ENCODE measurements around the gene CHAT.
A peak's percentile ranks its signal among the peaks of the same experiment; 100 is the strongest.
"Not testable (repeated sequence)": the region's sequence is repeated elsewhere in the genome, so short reads cannot be mapped to it uniquely, and the experiment has no call there.

Gene CHAT

GRCh38 chr10:49679480-49679893 is 65.7 kb downstream of the CHAT start, which contains the start of gene C10orf53:
Gene C10orf53, plus strand, starts transcription at chr10:49679651. Its CDS starts 47 bp downstream, at chr10:49679698.
- Histone ChIP-seq H3K36me3 (replicated peaks in 1 of 2; ENCODE audit: control insufficient read depth in 2 of 2, insufficient read depth in 2 of 2, low read length in 2 of 2) (no peaks in the 10 kb centered on the region), H4K8ac (ENCODE audit: low read depth, low read length) (peak within 1 kb of the TSS; percentile 95), H2BK5ac (ENCODE audit: low read length) (no peak within 1 kb of the TSS), H3K23ac (ENCODE audit: low read depth, low read length, poor library complexity) (no peak within 1 kb of the TSS), H4K91ac (ENCODE audit: low read depth, low read length, poor library complexity) (no peak within 1 kb of the TSS), H3K4me1 (ENCODE audit: control insufficient read depth in 2 of 2, insufficient read depth in 1 of 2, low read depth in 1 of 2, low read length in 2 of 2) (peaks cover 0 to 2% of the 10 kb centered on the region in 2 donors), H2AFZ (ENCODE audit: low read length) (peak within 1 kb of the TSS; percentile 97), H3K27me3 (ENCODE audit: control insufficient read depth in 3 of 3, insufficient read depth in 3 of 3, low read depth in 1 of 3, low read length in 3 of 3) (peaks cover 0 to 21% (median 6%) of the 10 kb centered on the region in 3 experiments), H2BK12ac (ENCODE audit: low read length) (peak within 1 kb of the TSS; percentile 46), H2BK15ac (ENCODE audit: low read length) (no peak within 1 kb of the TSS), H3K27ac (replicated peaks; ENCODE audit: low read length) (no peak within 1 kb of the TSS), H3K79me1 (ENCODE audit: low read depth, low read length) (no peaks in the 10 kb centered on the region), H3K4ac (ENCODE audit: low read length) (no peak within 1 kb of the TSS), H2AK5ac (ENCODE audit: low read depth, low read length) (no peak within 1 kb of the TSS), H3K14ac (ENCODE audit: low read length) (no peak within 1 kb of the TSS), H3K4me2 (ENCODE audit: insufficient read depth, low read length, poor library complexity, severe bottlenecking) (peak within 1 kb of the TSS; percentile 83), H3K4me3 (ENCODE audit: low read length in 2 of 2) (peak within 1 kb of the TSS; percentile 51 to 75), H3K9ac (ENCODE audit: low read depth, low read length, poor library complexity) (peak within 1 kb of the TSS; percentile 66), H3K18ac (ENCODE audit: low read length) (peak within 1 kb of the TSS; percentile 81), H2BK120ac (ENCODE audit: low read depth, low read length) (no peak within 1 kb of the TSS), H3K9me3 (replicated peaks in 1 of 2; ENCODE audit: control insufficient read depth in 2 of 2, insufficient read depth in 1 of 2, low read depth in 1 of 2, low read length in 2 of 2) (peaks cover 0 to 3% of the 10 kb centered on the region in 2 donors)
- no CpG with 5 or more reads among the region's 36 CpGs for WGBS, 2 donors (ENCODE audit: extremely low coverage in 2 of 2, insufficient read length in 2 of 2, insufficient replicate concordance in 1 of 2)
- DNase-seq (ENCODE audit: low spot score) = peak; percentile 77

- H3K79me1 ChIP-seq (ENCODE audit: low read depth, low read length); H2BK15ac ChIP-seq (ENCODE audit: low read length); H3K4me2 ChIP-seq (ENCODE audit: insufficient read depth, low read length, poor library complexity, severe bottlenecking); H3K27ac ChIP-seq (replicated peaks; ENCODE audit: low read length); H2AK5ac ChIP-seq (ENCODE audit: low read depth, low read length); H4K91ac ChIP-seq (ENCODE audit: low read depth, low read length, poor library complexity); H2BK12ac ChIP-seq (ENCODE audit: low read length); H3K4me3 ChIP-seq (ENCODE audit: low read length in 2 of 2); H3K23ac ChIP-seq (ENCODE audit: low read depth, low read length, poor library complexity); H3K4me1 ChIP-seq (ENCODE audit: control insufficient read depth in 2 of 2, insufficient read depth in 1 of 2, low read depth in 1 of 2, low read length in 2 of 2); H3K14ac ChIP-seq (ENCODE audit: low read length); H2BK5ac ChIP-seq (ENCODE audit: low read length); H3K18ac ChIP-seq (ENCODE audit: low read length); H4K8ac ChIP-seq (ENCODE audit: low read depth, low read length); H3K9ac ChIP-seq (ENCODE audit: low read depth, low read length, poor library complexity); H2AFZ ChIP-seq (ENCODE audit: low read length); H3K4ac ChIP-seq (ENCODE audit: low read length); H2BK120ac ChIP-seq (ENCODE audit: low read depth, low read length); H3K36me3 ChIP-seq (replicated peaks in 1 of 2; ENCODE audit: control insufficient read depth in 2 of 2, insufficient read depth in 2 of 2, low read length in 2 of 2); H3K9me3 ChIP-seq (replicated peaks in 1 of 2; ENCODE audit: control insufficient read depth in 2 of 2, insufficient read depth in 1 of 2, low read depth in 1 of 2, low read length in 2 of 2); DNase-seq (ENCODE audit: low spot score): not testable (repeated sequence)
- peaks cover 0 to 19% (median 6%) of the 10 kb centered on the region in 3 experiments for H3K27me3 ChIP-seq (ENCODE audit: control insufficient read depth in 3 of 3, insufficient read depth in 3 of 3, low read depth in 1 of 3, low read length in 3 of 3)
- no CpG with 5 or more reads among the region's 5 CpGs for WGBS, 2 donors (ENCODE audit: extremely low coverage in 2 of 2, insufficient read length in 2 of 2, insufficient replicate concordance in 1 of 2)
These were observed 68.6 kb downstream of the CHAT start for GRCh38 chr10:49682449-49682848.

GRCh38 chr10:49682879-49683278 is 69.0 kb downstream of the CHAT start:
- DNase-seq (ENCODE audit: low spot score) = no peak
- Histone ChIP-seq H2BK15ac (ENCODE audit: low read length) (no peak overlapping the region), H3K18ac (ENCODE audit: low read length) (no peak overlapping the region), H3K4me2 (ENCODE audit: insufficient read depth, low read length, poor library complexity, severe bottlenecking) (no peak overlapping the region), H3K9ac (ENCODE audit: low read depth, low read length, poor library complexity) (no peak overlapping the region), H3K27ac (replicated peaks; ENCODE audit: low read length) (no peak overlapping the region), H3K4me3 (ENCODE audit: low read length in 2 of 2) (no peak overlapping the region), H3K23ac (ENCODE audit: low read depth, low read length, poor library complexity) (no peak overlapping the region), H2AFZ (ENCODE audit: low read length) (no peak overlapping the region), H2BK5ac (ENCODE audit: low read length) (no peak overlapping the region), H2BK120ac (ENCODE audit: low read depth, low read length) (no peak overlapping the region), H3K79me1 (ENCODE audit: low read depth, low read length) (no peaks in the 10 kb centered on the region), H2AK5ac (ENCODE audit: low read depth, low read length) (no peak overlapping the region), H2BK12ac (ENCODE audit: low read length) (no peak overlapping the region), H3K9me3 (replicated peaks in 1 of 2; ENCODE audit: control insufficient read depth in 2 of 2, insufficient read depth in 1 of 2, low read depth in 1 of 2, low read length in 2 of 2) (peaks cover 6 to 9% of the 10 kb centered on the region in 2 donors), H4K8ac (ENCODE audit: low read depth, low read length) (no peak overlapping the region), H3K4me1 (ENCODE audit: control insufficient read depth in 2 of 2, insufficient read depth in 1 of 2, low read depth in 1 of 2, low read length in 2 of 2) (peaks cover 0 to 2% of the 10 kb centered on the region in 2 donors), H3K14ac (ENCODE audit: low read length) (no peak overlapping the region), H3K4ac (ENCODE audit: low read length) (no peak overlapping the region), H4K91ac (ENCODE audit: low read depth, low read length, poor library complexity) (no peak overlapping the region), H3K27me3 (ENCODE audit: control insufficient read depth in 3 of 3, insufficient read depth in 3 of 3, low read depth in 1 of 3, low read length in 3 of 3) (peaks cover 0 to 21% (median 8%) of the 10 kb centered on the region in 3 experiments), H3K36me3 (replicated peaks in 1 of 2; ENCODE audit: control insufficient read depth in 2 of 2, insufficient read depth in 2 of 2, low read length in 2 of 2) (no peaks in the 10 kb centered on the region)
- WGBS, 2 donors (ENCODE audit: extremely low coverage in 2 of 2, insufficient read length in 2 of 2, insufficient replicate concordance in 1 of 2) = no CpG with 5 or more reads among the region's 2 CpGs

- no peak for DNase-seq (ENCODE audit: low spot score)
- Histone ChIP-seq H2AFZ (ENCODE audit: low read length) (no peak overlapping the region), H3K4ac (ENCODE audit: low read length) (no peak overlapping the region), H3K27me3 (ENCODE audit: control insufficient read depth in 3 of 3, insufficient read depth in 3 of 3, low read depth in 1 of 3, low read length in 3 of 3) (peaks cover 0 to 47% (median 32%) of the 10 kb centered on the region in 3 experiments), H3K4me3 (ENCODE audit: low read length in 2 of 2) (no peak overlapping the region), H3K79me1 (ENCODE audit: low read depth, low read length) (peaks cover 1% of the 10 kb centered on the region), H3K9ac (ENCODE audit: low read depth, low read length, poor library complexity) (no peak overlapping the region), H3K14ac (ENCODE audit: low read length) (no peak overlapping the region), H3K27ac (replicated peaks; ENCODE audit: low read length) (no peak overlapping the region), H3K4me2 (ENCODE audit: insufficient read depth, low read length, poor library complexity, severe bottlenecking) (no peak overlapping the region), H3K18ac (ENCODE audit: low read length) (no peak overlapping the region), H4K91ac (ENCODE audit: low read depth, low read length, poor library complexity) (no peak overlapping the region), H3K9me3 (replicated peaks in 1 of 2; ENCODE audit: control insufficient read depth in 2 of 2, insufficient read depth in 1 of 2, low read depth in 1 of 2, low read length in 2 of 2) (peaks cover 6 to 8% of the 10 kb centered on the region in 2 donors), H2BK15ac (ENCODE audit: low read length) (no peak overlapping the region), H2AK5ac (ENCODE audit: low read depth, low read length) (no peak overlapping the region), H3K36me3 (replicated peaks in 1 of 2; ENCODE audit: control insufficient read depth in 2 of 2, insufficient read depth in 2 of 2, low read length in 2 of 2) (no peaks in the 10 kb centered on the region), H3K23ac (ENCODE audit: low read depth, low read length, poor library complexity) (no peak overlapping the region), H2BK120ac (ENCODE audit: low read depth, low read length) (no peak overlapping the region), H2BK5ac (ENCODE audit: low read length) (no peak overlapping the region), H2BK12ac (ENCODE audit: low read length) (no peak overlapping the region), H3K4me1 (ENCODE audit: control insufficient read depth in 2 of 2, insufficient read depth in 1 of 2, low read depth in 1 of 2, low read length in 2 of 2) (peaks cover 0 to 7% of the 10 kb centered on the region in 2 donors), H4K8ac (ENCODE audit: low read depth, low read length) (no peak overlapping the region)
- WGBS, 2 donors (ENCODE audit: extremely low coverage in 2 of 2, insufficient read length in 2 of 2, insufficient replicate concordance in 1 of 2) = no CpG with 5 or more reads among the region's 4 CpGs
These were observed 72.8 kb downstream of the CHAT start for GRCh38 chr10:49686651-49687050.
